NB4 (cell line): Measurements from ENCODE around the gene SMAD4.

ENCODE experiments used
- POLR2A ChIP-seq: IDR thresholded peaks from 2 replicates; pipeline ENCODE4 v1.6.1; 2011; ENCODE audit warnings: mild to moderate bottlenecking; ENCODE audit not compliant: insufficient read length; ENCODE audit errors: extremely low read depth
- TF ChIP-seq, protein P1 (sequence below): IDR thresholded peaks from one replicate; pipeline ENCODE4 v1.5.1; 2012; ENCODE audit warnings: low read depth, low read length
- TF ChIP-seq, protein P2 (sequence below): IDR thresholded peaks from 2 replicates; pipeline ENCODE4 v1.6.1; 2011; ENCODE audit warnings: low read depth, low read length

DNA sequence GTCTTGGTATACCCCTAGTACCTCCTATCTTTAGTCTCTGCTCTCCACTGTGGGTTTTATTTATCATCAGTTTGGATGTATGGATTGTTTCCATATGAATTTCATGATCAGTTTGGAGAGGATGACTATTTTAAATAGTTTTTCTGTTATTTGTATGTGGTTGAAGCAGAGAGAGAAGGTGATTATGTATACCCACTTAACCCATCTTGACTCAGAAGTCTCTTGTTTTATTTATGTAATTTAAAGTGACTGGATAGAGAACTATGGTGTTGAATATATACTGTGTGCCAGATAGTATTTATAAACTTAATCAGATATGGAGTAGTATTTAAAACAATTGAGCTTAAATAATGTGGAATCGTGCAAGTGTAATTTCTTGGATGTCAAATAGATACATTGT is 39.9 kb downstream of the SMAD4 start:
- no peak for TF ChIP-seq POLR2A
- TF ChIP-seq, protein P1, sequence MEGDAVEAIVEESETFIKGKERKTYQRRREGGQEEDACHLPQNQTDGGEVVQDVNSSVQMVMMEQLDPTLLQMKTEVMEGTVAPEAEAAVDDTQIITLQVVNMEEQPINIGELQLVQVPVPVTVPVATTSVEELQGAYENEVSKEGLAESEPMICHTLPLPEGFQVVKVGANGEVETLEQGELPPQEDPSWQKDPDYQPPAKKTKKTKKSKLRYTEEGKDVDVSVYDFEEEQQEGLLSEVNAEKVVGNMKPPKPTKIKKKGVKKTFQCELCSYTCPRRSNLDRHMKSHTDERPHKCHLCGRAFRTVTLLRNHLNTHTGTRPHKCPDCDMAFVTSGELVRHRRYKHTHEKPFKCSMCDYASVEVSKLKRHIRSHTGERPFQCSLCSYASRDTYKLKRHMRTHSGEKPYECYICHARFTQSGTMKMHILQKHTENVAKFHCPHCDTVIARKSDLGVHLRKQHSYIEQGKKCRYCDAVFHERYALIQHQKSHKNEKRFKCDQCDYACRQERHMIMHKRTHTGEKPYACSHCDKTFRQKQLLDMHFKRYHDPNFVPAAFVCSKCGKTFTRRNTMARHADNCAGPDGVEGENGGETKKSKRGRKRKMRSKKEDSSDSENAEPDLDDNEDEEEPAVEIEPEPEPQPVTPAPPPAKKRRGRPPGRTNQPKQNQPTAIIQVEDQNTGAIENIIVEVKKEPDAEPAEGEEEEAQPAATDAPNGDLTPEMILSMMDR: no peak
- TF ChIP-seq, protein P2, sequence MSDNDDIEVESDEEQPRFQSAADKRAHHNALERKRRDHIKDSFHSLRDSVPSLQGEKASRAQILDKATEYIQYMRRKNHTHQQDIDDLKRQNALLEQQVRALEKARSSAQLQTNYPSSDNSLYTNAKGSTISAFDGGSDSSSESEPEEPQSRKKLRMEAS: no peak
